Parathyroid adenoma (tissue), 2 donors: ENCODE results near the gene REEP6.

ENCODE experiments used
- H2AFZ ChIP-seq: fragments of 300-600 bp; sonication (generic); one replicate; pipeline ENCODE4 v1.7.0; 2017; ENCODE audit warnings: antibody characterized with exemption, mild to moderate bottlenecking
- H3K27ac ChIP-seq: fragments of 300-600 bp; sonication (generic); one replicate; pipeline ENCODE4 v1.7.0; 2017
- H3K27me3 ChIP-seq: fragments of 300-600 bp; sonication (generic); one replicate; pipeline ENCODE4 v1.7.0; 2017; ENCODE audit warnings: low read length; ENCODE audit not compliant: control insufficient read depth, insufficient read depth
- H3K36me3 ChIP-seq: fragments of 300-600 bp; sonication (generic); one replicate; pipeline ENCODE4 v1.7.0; 2017; ENCODE audit warnings: low read length; ENCODE audit not compliant: control insufficient read depth, insufficient read depth
- H3K4me1 ChIP-seq: fragments of 300-600 bp; sonication (generic); one replicate; pipeline ENCODE4 v1.7.0; 2017; ENCODE audit warnings: control low read depth
- H3K4me2 ChIP-seq: fragments of 300-600 bp; sonication (generic); one replicate; pipeline ENCODE4 v1.7.0; 2017; ENCODE audit warnings: low read length
- H3K4me3 ChIP-seq: fragments of 300-600 bp; sonication (generic); one replicate; pipeline ENCODE4 v1.7.0; 2017; ENCODE audit warnings: low read depth, low read length
- H3K79me2 ChIP-seq: fragments of 300-600 bp; sonication (generic); one replicate; pipeline ENCODE4 v1.7.0; 2017; ENCODE audit warnings: control low read depth
- H3K9ac ChIP-seq: fragments of 300-600 bp; sonication (generic); one replicate; pipeline ENCODE4 v1.7.0; 2017; ENCODE audit warnings: mild to moderate bottlenecking
- H3K9me3 ChIP-seq: fragments of 300-600 bp; sonication (generic); one replicate; pipeline ENCODE4 v1.7.0; 2017; ENCODE audit warnings: low read length; ENCODE audit not compliant: control insufficient read depth
- CTCF ChIP-seq: fragments of 300-600 bp; sonication (generic); IDR thresholded peaks from one replicate; pipeline ENCODE4 v1.7.0; 2017; ENCODE audit warnings: antibody characterized with exemption, mild to moderate bottlenecking
- donor health status: primary hyperparathyroidism.

The REEP6 gene

GRCh38 chr19:1509602-1510441, 18.8 kb downstream of the REEP6 start:
- H3K79me2 ChIP-seq: no peaks in the 10 kb centered on the region
- no peak for TF ChIP-seq CTCF
- H3K4me3 ChIP-seq: no peak overlapping the region
- H2AFZ ChIP-seq: no peak overlapping the region
- no peak overlapping the region for H3K9ac ChIP-seq
- no peaks in the 10 kb centered on the region for H3K36me3 ChIP-seq
- no peaks in the 10 kb centered on the region for H3K27me3 ChIP-seq
- no peaks in the 10 kb centered on the region for H3K9me3 ChIP-seq
- H3K27ac ChIP-seq: no peak overlapping the region
- H3K4me2 ChIP-seq: no peak overlapping the region
- H3K4me1 ChIP-seq: peaks cover 2% of the 10 kb centered on the region

GRCh38 chr19:1510442-1510806, 19.4 kb downstream of the REEP6 start:
- no peak overlapping the region for H3K4me3 ChIP-seq
- H3K4me1 ChIP-seq: peaks cover 2% of the 10 kb centered on the region
- H3K4me2 ChIP-seq: no peak overlapping the region
- no peaks in the 10 kb centered on the region for H3K9me3 ChIP-seq
- no peaks in the 10 kb centered on the region for H3K36me3 ChIP-seq
- H2AFZ ChIP-seq: no peak overlapping the region
- no peak for TF ChIP-seq CTCF
- no peak overlapping the region for H3K9ac ChIP-seq
- H3K79me2 ChIP-seq: no peaks in the 10 kb centered on the region
- no peak overlapping the region for H3K27ac ChIP-seq
- H3K27me3 ChIP-seq: no peaks in the 10 kb centered on the region

- Histone ChIP-seq H3K9me3 (no peaks in the 10 kb centered on the region), H3K4me1 (peaks cover 2% of the 10 kb centered on the region), H3K27me3 (no peaks in the 10 kb centered on the region), H3K27ac (no peak overlapping the region), H3K9ac (no peak overlapping the region), H3K4me3 (no peak overlapping the region), H2AFZ (no peak overlapping the region), H3K36me3 (no peaks in the 10 kb centered on the region), H3K4me2 (no peak overlapping the region), H3K79me2 (no peaks in the 10 kb centered on the region)
- no peak for TF ChIP-seq CTCF
Measured at GRCh38 chr19:1510807-1511206, 19.8 kb downstream of the REEP6 start.

GRCh38 chr19:1511318-1512317, 20.6 kb downstream of the REEP6 start:
- no peaks in the 10 kb centered on the region for H3K36me3 ChIP-seq
- peaks cover 2% of the 10 kb centered on the region for H3K4me1 ChIP-seq
- H3K27me3 ChIP-seq: no peaks in the 10 kb centered on the region
- H2AFZ ChIP-seq: no peak overlapping the region
- no peaks in the 10 kb centered on the region for H3K79me2 ChIP-seq
- H3K27ac ChIP-seq: no peak overlapping the region
- no peak for TF ChIP-seq CTCF
- H3K4me3 ChIP-seq: no peak overlapping the region
- no peak overlapping the region for H3K4me2 ChIP-seq
- no peaks in the 10 kb centered on the region for H3K9me3 ChIP-seq
- H3K9ac ChIP-seq: no peak overlapping the region
